GM21390 (cell line): ENCODE data around the gene TRIM38.
"Not testable (repeated sequence)": the region's sequence is repeated elsewhere in the genome, so short reads cannot be mapped to it uniquely, and the experiment has no call there.

Experiments used
- ATAC-seq: cut with Tn5 transposase; IDR thresholded peaks from one replicate; pipeline ENCODE4 v1.9.1; 2021; ENCODE audit not compliant: unreplicated experiment

Gene TRIM38

DNA sequence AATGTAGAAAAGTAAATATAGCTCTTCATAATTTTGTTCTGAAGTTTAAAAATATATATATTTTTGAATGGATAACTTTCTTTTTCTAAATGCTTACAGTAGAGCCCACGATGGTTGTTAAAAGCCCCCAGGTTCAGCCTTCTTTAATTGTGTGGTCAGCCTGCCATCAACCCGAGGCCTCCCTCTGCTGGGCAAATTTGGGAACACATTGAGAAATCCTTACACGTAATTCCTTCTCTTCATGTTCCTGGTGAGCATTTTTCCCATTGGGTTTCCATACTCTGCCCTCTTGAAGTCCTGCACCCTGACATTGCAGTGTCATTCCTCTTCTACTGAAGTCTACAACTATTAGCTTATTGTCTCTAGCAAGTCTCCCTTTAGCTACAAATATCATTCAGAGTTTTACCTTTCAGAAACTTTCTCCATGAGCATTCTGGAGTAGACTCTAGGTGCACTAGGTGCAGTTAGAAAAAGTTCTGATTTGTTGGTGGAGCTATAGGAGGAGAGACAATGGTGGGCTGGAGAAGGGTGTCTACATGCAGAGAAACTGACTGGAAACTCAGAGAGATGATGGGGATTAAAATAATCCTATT, 40.6 kb downstream of the TRIM38 start:
- no peak for ATAC-seq

DNA sequence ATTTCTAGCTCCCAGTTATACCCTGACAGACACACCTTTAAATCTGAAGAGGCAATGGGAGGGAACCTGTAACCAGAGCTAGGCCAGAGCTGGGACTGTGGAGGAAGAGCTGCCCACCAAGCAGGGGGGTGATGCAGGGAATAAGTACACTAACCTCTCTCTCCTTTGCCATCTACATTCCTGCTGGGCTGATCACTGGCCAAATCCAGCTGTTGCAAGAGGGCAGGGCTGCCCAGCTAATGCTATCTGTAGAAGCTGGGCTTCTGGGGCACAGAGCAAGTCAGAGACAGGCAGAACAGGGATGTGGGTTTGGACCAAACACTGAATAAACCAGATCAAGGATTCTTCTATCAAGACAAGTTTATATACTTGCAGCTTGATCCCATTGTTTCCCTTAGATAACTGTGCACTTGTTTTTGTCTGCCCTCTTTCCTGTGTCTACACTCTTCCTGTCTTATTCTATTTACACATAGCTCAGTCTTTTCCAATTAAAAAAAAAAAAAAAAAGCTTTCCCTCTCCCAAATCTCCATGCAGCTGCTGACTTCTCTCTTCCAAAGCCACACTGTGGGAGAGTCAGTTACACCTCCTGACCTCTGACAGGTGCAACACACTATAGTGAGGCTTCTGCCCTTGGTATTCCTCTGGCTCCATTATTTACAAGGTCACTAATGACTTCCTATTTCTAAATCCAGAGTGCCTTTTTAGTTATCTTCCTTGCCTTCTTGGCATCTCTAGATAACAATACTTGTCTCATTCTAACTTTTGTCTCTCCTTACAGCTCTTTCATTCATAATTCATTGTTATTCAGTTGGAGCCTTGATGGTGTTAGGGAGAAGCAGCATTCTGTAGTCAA, 43.7 kb downstream of the TRIM38 start:
- ATAC-seq: no peak

DNA sequence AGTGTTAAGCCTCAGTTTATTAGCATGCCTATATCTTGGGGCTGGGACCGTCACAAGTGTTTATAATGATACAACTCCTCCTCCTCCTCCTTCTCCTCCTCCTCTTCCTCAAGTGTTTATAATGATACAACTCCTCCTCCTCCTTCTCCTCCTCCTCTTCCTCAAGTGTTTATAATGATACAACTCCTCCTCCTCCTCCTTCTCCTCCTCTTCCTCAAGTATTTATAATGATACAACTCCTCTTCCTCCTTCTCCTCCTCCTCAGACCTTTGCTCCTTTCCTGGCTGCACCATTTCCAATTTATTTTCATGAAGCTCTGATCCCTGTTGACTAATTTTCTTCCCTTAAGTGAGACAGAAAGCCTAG, 44.3 kb downstream of the TRIM38 start:
- not testable (repeated sequence) for ATAC-seq

DNA sequence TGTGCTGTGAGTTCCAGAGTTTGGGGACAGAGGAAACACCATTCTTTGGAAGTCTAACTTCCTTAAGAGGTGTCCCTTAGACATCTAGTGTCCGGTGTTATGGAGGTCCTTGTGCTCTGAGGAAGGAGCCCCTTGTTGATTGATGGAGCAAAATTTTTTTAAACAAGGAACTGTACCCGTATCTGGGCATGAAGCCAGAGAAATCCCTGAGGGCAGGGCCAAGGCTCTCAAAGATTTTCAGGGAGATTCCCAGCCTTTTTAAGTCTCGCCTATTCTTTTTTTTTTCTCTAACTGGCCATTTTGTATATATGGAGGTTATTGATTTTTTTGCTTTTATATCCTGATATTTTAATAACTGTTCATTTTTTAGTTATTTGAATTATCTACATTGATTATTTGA, 45.9 kb downstream of the TRIM38 start:
- no peak for ATAC-seq

DNA sequence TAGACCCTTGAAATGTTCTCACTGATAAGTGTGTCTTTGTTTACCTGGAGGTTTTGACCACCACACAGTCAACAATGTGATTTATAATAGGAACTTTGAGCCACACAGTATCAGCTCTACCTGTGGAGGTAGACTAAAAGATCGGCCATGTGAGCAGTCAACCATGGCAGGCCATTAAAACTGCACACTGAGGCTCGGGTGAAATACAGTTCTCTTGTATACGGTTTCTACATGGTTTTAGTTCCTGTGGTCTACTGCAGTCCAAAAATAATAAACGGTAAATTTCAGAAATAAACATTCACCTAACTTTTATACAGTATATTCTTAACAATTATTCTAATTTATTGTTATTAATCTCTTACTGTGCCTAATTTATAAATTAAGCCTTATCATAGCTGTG, 47.2 kb downstream of the TRIM38 start:
- no peak for ATAC-seq

DNA sequence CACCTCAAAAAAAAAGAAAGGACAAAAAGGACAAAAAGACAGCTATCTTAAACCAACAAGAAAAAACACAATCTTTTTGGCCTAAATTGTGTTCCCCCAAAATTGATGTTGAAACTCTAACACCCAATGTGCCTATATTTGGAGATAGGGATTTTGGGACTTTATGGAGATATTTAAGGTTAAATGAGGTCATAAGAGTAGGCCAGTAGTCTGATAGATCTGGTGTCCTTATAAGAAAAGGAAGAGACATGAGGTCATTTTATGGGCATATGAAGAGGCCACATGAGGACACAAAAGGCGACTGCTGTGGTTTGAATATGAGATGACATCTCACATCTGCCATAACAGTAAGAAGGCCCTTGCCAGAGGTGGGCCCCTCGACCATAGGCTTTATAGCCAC, 49.5 kb downstream of the TRIM38 start:
- ATAC-seq: no peak

DNA sequence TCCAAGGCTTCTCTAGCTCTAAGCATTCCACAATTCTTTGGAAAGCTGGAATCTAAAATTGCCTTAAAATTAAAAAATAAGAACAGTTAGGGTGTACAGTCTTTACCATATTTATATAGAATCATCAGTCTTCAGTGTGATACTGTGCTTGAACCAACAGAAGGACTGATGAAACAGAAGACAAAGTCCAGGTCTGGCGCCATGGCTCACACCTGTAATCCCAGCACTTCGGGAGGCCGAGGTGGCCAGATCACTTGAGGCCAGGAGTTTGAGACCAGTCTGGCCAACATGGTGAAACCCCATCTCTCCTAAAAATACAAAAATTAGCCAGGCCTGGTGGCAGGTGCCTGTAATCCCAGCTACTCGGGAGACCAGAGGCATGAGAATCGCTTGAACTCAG, 51.8 kb downstream of the TRIM38 start:
- ATAC-seq: not testable (repeated sequence)

DNA sequence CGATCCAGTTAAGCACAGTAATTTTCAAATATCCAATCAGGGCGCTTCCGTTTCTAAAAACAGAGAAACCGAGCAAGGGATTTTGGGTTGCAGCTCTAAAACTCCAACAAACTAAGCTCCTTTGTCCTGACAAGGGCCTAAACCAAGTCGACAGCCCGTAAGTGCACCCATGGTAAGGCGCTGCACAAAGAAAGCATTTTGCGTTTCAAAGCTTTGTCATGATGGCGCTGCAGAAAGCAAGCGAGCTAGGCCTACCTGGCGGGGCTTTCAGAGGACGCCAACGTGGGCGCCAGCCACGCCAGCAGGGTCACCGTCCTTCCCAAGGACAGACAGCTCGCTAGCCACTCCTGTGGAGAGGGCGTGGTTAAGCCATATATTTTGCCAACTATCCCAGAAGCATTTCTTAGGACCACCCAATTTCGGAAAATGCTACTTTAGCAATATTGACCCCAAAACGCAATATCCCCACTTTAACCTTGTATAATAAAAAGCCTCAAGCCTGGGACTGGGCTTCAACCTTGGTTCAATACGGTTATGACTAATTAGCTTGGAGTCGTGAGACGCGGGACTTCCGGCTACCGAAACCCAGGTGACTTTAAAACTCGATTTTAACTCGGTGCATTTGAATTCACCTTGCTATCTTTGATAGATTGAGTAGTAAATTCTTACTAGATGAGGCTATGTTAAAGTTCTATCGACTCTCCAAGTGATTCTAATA, 53.8 kb downstream of the TRIM38 start:
- no peak for ATAC-seq

DNA sequence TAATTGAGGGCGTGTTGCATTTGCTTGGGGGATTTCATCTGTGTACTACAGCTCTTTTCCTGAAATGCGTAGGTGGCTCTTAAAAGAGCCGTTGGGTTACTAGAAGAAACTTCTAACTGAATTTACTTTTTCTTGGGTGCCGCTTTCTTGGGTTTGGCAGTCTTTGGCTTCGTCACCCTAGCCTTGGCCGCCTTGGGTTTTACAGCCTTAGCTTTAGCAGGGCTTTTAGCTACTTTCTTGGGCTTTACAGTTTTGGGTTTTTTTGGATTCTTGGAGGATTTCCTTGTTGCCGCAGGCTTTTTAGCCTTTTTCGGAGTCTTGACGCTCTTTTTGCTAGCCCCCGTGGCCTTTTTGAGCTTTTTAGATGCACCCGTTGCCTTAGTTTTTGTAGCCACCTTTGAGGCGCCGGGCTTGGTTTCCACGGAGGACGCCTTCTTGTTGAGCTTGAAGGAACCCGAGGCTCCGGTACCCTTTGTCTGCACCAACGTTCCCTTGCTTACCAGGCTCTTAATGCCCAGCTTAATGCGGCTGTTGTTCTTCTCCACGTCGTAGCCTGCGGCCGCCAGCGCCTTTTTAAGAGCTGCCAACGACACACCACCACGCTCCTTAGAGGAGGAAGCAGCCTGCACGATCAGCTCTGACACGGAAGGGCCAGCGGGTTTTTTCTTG, 54.5 kb downstream of the TRIM38 start:
- ATAC-seq: no peak

DNA sequence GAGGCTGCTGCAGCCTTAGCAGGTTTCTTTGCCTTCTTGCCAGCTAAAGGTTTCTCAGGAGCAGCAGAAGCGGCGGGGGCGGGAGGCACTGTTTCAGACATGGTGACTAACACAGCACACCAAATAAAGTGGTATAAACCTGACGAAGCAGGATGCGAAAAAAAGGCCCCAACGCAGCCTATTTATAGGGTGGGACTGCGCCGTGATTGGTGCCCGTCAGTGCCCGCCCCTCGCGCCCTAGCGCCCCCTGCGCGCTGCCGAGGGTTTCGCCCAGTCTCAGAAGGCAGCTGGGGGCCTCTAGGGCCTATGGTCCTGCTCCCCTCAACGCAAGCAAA, 55.0 kb downstream of the TRIM38 start:
- ATAC-seq: no peak

DNA sequence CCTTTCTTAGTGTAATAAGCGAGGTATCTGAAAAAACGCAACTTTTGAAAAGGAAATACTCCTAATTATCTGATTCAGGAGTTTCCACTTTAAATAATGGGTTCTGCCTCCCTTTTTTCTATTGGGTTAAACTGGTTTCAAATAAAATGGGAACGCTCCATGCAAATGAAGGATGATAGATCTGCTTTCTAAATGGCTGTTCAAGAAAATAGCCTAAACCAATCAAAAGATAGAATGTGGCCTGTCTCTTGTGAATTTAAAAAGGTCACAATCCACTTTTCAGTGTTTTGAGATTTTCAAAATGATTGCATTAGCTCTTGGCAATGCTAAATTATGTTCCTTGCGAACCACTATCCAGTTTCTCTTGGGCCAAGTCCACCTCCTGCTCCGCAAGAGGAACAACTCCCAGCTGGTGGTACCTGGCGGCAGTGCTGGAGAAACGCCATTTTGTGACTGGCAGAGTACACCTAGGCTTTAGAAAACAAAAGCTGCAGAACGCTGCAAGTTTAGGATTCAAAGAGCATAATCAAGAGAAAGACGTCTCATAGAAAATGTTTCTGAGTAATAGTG, 56.7 kb downstream of the TRIM38 start:
- no peak for ATAC-seq

DNA sequence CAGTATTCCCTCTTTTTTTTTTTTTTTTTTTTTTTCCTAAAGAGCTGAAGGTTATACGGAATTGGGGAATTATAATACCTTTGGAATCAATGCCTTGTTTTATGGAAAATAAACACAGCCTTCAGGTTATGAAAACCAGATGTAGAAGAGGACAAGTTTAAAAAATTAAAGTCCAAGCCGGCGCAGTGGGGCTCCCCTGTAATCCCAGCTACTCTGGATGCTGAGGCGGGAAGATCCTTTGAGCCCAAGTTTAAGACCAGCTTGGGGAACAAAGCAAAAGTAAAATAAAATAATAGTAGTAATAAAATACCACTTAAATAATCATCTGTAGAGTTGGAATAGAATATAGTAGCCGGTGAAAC, 57.3 kb downstream of the TRIM38 start:
- no peak for ATAC-seq

DNA sequence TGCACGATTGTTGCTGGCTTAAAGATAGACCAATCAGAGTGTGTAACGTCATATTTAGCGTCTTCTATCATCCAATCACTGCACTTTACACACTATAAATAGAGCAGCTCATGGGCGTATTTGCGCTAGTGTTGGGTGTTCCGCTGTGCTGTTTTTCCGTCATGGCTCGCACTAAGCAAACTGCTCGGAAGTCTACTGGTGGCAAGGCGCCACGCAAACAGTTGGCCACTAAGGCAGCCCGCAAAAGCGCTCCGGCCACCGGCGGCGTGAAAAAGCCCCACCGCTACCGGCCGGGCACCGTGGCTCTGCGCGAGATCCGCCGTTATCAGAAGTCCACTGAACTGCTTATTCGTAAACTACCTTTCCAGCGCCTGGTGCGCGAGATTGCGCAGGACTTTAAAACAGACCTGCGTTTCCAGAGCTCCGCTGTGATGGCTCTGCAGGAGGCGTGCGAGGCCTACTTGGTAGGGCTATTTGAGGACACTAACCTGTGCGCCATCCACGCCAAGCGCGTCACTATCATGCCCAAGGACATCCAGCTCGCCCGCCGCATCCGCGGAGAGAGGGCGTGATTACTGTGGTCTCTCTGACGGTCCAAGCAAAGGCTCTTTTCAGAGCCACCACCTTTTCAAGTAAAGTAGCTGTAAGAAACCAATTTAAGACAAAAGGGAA, 57.9 kb downstream of the TRIM38 start:
- peak; percentile 47 for ATAC-seq

DNA sequence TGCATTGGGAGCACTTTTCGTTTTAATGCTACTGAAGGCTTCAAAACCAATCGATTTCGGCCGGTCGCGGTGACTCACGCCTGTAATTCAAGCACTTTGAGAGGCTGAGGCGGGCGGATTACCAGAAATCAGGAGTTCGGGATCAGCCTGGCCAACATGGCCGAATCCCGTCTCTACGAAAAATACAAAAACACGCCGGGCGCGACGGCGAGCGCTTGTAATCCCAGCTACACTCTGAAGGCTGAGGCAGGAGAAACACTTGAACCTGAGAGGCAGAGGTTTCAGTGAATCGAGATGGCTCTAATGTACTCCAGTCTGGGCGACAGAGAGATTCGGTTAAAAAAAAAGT, 58.4 kb downstream of the TRIM38 start:
- peak; percentile 10 for ATAC-seq

DNA sequence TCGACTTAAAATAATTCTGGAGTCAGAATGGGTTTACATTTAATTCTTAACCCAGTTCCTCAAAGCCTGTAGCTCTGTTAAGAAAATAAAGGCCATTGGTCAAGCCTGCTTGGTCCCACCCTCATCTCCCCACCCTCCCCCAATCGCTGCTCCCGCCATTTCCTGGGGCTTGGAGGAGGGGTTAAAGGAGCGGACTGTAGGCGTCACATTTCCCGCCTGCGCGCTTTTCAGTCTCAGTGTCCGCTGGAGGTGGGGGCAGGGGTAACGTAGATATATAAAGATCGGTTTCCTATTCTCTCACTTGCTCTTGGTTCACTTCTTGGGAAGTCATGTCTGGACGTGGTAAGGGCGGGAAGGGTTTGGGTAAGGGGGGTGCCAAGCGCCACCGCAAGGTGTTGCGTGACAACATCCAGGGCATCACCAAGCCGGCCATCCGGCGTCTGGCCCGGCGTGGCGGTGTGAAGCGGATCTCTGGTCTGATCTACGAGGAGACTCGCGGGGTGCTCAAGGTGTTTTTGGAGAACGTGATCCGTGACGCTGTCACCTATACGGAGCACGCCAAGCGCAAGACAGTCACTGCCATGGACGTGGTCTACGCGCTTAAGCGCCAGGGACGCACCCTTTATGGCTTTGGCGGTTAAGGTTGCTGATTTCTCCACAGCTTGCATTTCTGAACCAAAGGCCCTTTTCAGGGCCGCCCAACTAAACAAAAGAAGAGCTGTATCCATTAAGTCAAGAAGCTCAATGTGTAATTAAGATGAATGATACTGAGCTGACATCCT, 58.9 kb downstream of the TRIM38 start:
- peak; percentile 55 for ATAC-seq

DNA sequence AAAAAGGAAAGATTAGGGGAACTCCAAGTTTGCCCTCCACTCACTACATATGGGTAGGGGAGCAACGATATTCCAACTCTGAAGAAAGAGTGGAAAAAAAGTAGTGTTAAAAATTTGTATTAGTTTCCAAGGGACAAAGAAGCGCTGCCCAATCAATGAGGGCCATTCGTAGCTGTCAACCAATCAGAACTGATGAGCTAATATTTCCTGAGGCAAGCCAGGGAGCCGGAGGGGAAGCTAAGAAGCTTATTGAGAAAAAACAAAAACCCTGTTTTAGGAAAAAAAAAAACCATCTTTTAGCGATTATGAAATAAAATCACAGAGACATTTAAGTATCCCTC, 59.5 kb downstream of the TRIM38 start:
- ATAC-seq: no peak

DNA sequence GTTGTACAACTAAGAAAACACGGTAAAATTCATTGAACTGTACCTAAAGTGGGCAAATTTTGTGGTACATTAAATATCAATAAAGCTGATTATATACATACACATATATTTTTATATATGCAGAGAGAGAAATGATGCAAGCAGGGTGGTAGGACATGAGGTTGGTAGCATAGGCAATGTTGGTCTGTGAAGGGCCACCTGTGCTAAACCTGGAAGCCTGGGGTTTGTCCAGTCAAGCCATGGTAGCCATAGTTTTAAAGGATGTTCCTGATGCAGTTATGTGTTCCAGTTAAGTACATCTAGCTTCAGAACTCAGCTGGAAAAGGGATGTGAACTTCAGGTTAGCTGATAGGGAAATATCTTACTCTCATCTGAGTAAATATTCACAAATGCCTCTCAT, 60.1 kb downstream of the TRIM38 start:
- no peak for ATAC-seq

DNA sequence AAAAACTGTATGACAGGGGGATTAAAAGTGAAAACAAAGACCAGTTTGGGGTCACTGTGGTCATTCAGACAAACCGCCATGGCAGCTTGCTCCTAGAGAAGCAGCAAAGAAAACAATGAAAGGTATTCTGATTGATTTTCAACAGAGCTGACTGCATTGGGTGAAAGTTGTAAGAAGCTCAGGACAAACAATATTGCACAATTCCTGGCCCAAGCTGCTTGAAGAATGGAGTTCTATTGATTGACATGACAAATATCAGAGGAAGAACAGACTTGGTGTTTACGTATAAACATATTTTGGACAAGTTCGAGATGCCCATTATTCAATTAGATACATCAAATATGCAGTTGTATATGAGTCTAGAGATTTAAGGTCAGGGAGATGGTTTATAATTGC, 62.0 kb downstream of the TRIM38 start:
- no peak for ATAC-seq

DNA sequence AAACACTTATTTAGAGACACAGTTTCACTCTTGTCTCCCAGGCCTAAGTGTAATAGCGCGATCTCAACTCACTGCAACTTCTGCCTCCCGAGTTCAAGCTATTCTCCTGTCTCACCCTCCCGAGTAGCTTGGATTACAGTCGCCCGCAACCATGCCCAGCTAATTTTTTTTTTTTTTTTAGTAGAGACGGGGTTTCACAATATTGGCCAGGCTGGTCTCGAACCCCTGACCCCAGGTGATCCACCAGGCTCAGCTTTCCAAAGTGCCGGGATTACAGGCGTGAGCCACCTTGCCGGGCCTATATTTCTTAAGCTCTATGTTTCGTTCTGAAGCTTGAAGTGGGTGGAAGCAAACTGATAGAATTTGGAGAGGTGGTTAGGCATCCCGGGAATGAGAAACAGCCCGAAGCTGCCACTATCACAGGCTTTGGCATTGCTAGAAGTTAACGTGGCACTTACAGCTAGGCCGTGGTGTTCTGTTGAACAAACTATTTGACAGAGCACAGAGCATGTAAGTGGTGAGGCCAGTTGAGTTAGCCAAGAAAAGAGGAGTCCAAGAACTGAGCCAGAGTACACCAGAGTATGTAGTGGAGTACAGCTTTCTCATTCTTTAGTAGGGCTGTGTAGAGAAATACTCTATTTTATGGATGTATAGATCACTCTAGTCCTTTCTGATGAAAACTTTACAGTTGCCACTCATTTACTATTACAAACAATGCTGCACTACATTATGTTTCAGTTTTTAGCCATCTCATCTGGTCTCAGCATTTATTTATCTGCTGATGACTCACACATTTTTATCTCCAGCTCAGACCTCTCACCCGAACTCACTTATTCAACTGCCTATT, 62.7 kb downstream of the TRIM38 start:
- ATAC-seq: no peak
